Bronchial epithelial cell (primary cell): ENCODE measurements around the gene ARV1. TPM values are rescaled to one million over a fixed set of nuclear protein-coding genes. Genes with fewer than 3 reads are reported as not detected.
"Not testable (repeated sequence)": the region's sequence is repeated elsewhere in the genome, so short reads cannot be mapped to it uniquely, and the experiment has no call there.

Source experiments
- DNase-seq: peaks from one replicate; pipeline ENCODE4 v3.0.0-alpha.2; 2010; ENCODE audit warnings: low read depth
- FAIRE-seq: peaks from 2 replicates; lab custom pipeline; 2011; peaks lifted over from hg19 to GRCh38; lab: Jason Lieb, UNC
- H3K27me3 ChIP-seq: 2 replicates; pipeline ENCODE4 v1.5.1; 2011; ENCODE audit warnings: low read length; ENCODE audit not compliant: control insufficient read depth, insufficient read depth
- H3K36me3 ChIP-seq: 2 replicates; pipeline ENCODE4 v1.5.1; 2011; ENCODE audit warnings: low read length; ENCODE audit not compliant: control insufficient read depth, insufficient read depth
- H3K4me3 ChIP-seq: 2 replicates; pipeline ENCODE4 v1.5.1; 2011; ENCODE audit warnings: mild to moderate bottlenecking, low read depth, low read length, control low read depth
- CTCF ChIP-seq: IDR thresholded peaks from 2 replicates; pipeline ENCODE4 v1.5.1; 2011; ENCODE audit warnings: mild to moderate bottlenecking, moderate library complexity, low read length, control low read depth, inconsistent platforms; ENCODE audit not compliant: insufficient read depth, severe bottlenecking
- total RNA-seq: library from RNA; depleted of rRNA; stranded (reverse); fragments of >200 nt; gene quantifications from 2 replicates; pipeline ENCODE4 v1.2.1, GENCODE V29; 2014

The ARV1 gene
- total RNA-seq, 1 donor from 2014 or later: 4.7 TPM

- TF ChIP-seq CTCF: no peak
- Histone ChIP-seq H3K36me3 (peaks cover 15% of the 10 kb centered on the region), H3K4me3 (no peak overlapping the region), H3K27me3 (no peaks in the 10 kb centered on the region)
- DNase-seq (no peak), FAIRE-seq (no peak)
Measured at GRCh38 chr1:230994860-230995259, 16.0 kb downstream of the ARV1 start.

GRCh38 chr1:231000201-231000600, 21.3 kb downstream of the ARV1 start:
- no peak for FAIRE-seq
- no peak for DNase-seq
- Histone ChIP-seq H3K27me3 (no peaks in the 10 kb centered on the region), H3K36me3 (peaks cover 12% of the 10 kb centered on the region), H3K4me3 (no peak overlapping the region)
- TF ChIP-seq CTCF: no peak

GRCh38 chr1:231000639-231001038, 21.7 kb downstream of the ARV1 start:
- no peak for TF ChIP-seq CTCF
- Histone ChIP-seq H3K27me3 (no peaks in the 10 kb centered on the region), H3K4me3 (no peak overlapping the region), H3K36me3 (peaks cover 12% of the 10 kb centered on the region)
- DNase-seq (no peak), FAIRE-seq (no peak)

GRCh38 chr1:231001892-231002291, 23.0 kb downstream of the ARV1 start:
- FAIRE-seq (no peak), DNase-seq (no peak)
- peaks cover 8% of the 10 kb centered on the region for H3K36me3 ChIP-seq
- no peaks in the 10 kb centered on the region for H3K27me3 ChIP-seq
- H3K4me3 ChIP-seq: no peak overlapping the region
- no peak for TF ChIP-seq CTCF

GRCh38 chr1:231007535-231007934, 28.6 kb downstream of the ARV1 start:
- DNase-seq, H3K4me3 ChIP-seq, H3K36me3 ChIP-seq, H3K27me3 ChIP-seq, FAIRE-seq: not testable (repeated sequence)

- TF ChIP-seq CTCF: no peak
- FAIRE-seq: peak; percentile 50
- DNase-seq: no peak
Measured at GRCh38 chr1:231011360-231011759, 32.5 kb downstream of the ARV1 start.

More at GRCh38 chr1:231011360-231011759, 32.5 kb downstream of the ARV1 start:
- Histone ChIP-seq H3K27me3 (no peaks in the 10 kb centered on the region), H3K36me3 (no peaks in the 10 kb centered on the region), H3K4me3 (no peak overlapping the region)
